Bronchial epithelial cell (primary cell): ENCODE measurements around the gene MTAP. TPM values are rescaled to one million over a fixed set of nuclear protein-coding genes. Genes with fewer than 3 reads are reported as not detected.
A peak's percentile ranks its signal among the peaks of the same experiment; 100 is the strongest.

Source experiments
- DNase-seq: peaks from one replicate; pipeline ENCODE4 v3.0.0-alpha.2; 2010; ENCODE audit warnings: low read depth
- FAIRE-seq: peaks from 2 replicates; lab custom pipeline; 2011; peaks lifted over from hg19 to GRCh38; lab: Jason Lieb, UNC
- H3K27me3 ChIP-seq: 2 replicates; pipeline ENCODE4 v1.5.1; 2011; ENCODE audit warnings: low read length; ENCODE audit not compliant: control insufficient read depth, insufficient read depth
- H3K36me3 ChIP-seq: 2 replicates; pipeline ENCODE4 v1.5.1; 2011; ENCODE audit warnings: low read length; ENCODE audit not compliant: control insufficient read depth, insufficient read depth
- H3K4me3 ChIP-seq: 2 replicates; pipeline ENCODE4 v1.5.1; 2011; ENCODE audit warnings: mild to moderate bottlenecking, low read depth, low read length, control low read depth
- total RNA-seq: library from RNA; depleted of rRNA; stranded (reverse); fragments of >200 nt; gene quantifications from 2 replicates; pipeline ENCODE4 v1.2.1, GENCODE V29; 2014
- TF ChIP-seq, protein P1 (sequence below): IDR thresholded peaks from 2 replicates; pipeline ENCODE4 v1.5.1; 2011; ENCODE audit warnings: mild to moderate bottlenecking, moderate library complexity, low read length, control low read depth, inconsistent platforms; ENCODE audit not compliant: insufficient read depth, severe bottlenecking

Gene MTAP
- total RNA-seq, 1 donor from 2014 or later, result 44.8 TPM

DNA sequence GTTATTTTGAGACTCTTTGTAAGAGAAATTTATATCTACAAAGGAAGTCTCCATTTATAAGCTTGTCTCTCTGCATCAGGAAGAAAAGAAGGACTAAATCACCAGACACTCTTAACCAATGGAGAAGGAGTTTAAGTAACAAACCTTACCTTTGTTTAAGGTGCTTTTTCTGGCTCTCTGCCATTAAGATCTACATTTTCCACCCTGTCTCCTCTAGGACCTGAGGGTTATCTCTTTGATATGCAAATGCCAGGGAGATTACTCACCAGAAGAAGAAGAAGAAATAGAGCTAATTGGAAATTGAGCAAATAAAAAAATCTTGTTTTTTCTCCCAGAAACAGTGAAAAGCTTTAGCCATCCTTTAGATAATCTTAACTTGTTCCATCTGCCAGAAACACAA lies 130.8 kb downstream of the MTAP start:
- no peak overlapping the region for H3K4me3 ChIP-seq
- H3K36me3 ChIP-seq, result no peaks in the 10 kb centered on the region
- TF ChIP-seq, protein P1, sequence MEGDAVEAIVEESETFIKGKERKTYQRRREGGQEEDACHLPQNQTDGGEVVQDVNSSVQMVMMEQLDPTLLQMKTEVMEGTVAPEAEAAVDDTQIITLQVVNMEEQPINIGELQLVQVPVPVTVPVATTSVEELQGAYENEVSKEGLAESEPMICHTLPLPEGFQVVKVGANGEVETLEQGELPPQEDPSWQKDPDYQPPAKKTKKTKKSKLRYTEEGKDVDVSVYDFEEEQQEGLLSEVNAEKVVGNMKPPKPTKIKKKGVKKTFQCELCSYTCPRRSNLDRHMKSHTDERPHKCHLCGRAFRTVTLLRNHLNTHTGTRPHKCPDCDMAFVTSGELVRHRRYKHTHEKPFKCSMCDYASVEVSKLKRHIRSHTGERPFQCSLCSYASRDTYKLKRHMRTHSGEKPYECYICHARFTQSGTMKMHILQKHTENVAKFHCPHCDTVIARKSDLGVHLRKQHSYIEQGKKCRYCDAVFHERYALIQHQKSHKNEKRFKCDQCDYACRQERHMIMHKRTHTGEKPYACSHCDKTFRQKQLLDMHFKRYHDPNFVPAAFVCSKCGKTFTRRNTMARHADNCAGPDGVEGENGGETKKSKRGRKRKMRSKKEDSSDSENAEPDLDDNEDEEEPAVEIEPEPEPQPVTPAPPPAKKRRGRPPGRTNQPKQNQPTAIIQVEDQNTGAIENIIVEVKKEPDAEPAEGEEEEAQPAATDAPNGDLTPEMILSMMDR, result no peak
- no peaks in the 10 kb centered on the region for H3K27me3 ChIP-seq
- DNase-seq, result peak; percentile 67
- no peak for FAIRE-seq

DNA sequence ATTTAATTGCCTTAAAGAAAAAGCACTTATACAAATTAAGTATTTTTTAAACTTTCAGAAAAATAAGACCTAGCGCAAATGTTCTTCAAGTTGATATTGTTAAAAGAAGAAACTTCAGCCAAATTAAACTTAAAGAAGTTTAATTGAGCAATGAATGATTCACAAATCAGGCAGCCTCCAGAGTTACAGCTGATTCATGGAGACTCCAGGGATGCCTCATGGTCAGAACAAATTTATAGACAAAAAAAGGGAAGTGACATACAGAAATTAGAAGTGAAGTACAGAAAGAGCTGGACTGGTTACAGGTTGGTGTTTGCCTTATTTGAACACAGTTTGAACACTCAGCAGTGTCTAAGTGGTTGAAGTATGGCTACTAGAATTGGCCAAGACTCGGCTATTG lies 131.4 kb downstream of the MTAP start:
- DNase-seq, result peak; percentile 77
- H3K36me3 ChIP-seq, result no peaks in the 10 kb centered on the region
- TF ChIP-seq, protein P1, result no peak
- H3K27me3 ChIP-seq, result no peaks in the 10 kb centered on the region
- H3K4me3 ChIP-seq, result no peak overlapping the region
- FAIRE-seq, result no peak

DNA sequence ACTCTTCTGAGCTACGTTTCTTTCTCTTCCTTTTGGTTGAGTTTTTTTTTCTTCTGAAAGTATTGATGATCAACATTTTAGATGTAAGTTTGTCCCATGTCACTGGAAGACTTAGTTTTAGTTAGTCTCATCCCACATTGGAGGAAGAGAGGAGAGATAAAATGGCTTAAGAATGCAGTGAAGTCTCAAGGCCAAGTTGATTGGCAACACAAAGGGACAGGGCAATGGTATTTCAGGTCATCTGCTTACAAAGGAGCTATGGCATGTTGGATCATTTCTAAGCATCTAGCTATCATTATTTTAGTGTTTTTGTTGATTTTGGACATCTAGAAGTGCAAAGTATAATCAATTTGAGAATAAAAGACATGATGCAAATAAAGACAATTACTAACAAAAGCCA lies 133.2 kb downstream of the MTAP start:
- no peak for FAIRE-seq
- no peaks in the 10 kb centered on the region for H3K36me3 ChIP-seq
- TF ChIP-seq, protein P1, result no peak
- H3K27me3 ChIP-seq, result no peaks in the 10 kb centered on the region
- H3K4me3 ChIP-seq, result no peak overlapping the region
- DNase-seq, result no peak

DNA sequence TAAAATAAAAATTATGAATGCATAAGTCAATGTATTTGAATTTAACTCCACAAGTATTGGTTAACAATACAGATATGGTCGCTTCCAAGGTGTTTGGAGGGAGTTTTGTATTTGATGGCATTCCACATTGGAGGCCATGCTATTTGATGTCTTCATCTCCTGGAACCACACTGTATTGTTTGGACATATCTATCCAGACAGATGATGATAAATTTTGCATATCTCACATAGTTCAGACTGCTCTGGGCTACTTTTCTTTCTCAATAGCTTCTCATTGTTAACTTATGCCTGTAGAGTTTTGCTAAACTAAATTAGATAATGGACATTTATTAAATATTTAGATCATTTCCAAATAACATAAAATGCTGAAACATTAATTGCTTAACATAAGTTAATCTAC lies 133.7 kb downstream of the MTAP start:
- H3K4me3 ChIP-seq, result no peak overlapping the region
- no peaks in the 10 kb centered on the region for H3K27me3 ChIP-seq
- FAIRE-seq, result no peak

DNA sequence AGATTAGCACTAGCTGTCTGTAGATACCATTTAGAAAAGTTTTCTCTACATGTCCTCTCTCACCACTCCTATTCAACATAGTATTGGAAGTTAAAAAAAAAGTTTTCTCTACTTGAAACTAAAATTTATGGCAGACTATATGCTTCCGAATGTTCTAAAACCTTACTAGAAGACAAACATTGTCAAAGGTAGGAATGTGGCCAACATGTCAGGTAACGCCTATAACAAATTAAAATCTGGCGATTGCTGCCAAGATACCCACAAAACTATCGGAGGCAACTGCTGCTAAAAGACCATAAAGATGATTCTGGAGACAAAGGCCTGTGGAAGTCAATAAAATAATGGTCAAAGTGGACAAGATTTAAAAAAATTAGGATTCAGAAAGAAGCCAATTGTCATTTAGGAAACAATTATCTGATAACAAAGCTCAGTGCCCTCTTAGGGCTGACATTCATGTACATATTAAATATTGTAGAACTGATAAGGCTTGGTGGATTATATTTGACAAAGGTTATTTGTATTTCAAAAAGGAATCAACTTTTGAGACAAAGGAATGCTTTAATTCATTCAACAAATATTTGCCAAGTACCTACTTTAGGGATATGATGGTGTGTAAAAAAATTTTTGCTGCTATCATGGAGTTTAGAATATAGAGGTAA lies 139.0 kb downstream of the MTAP start:
- Histone ChIP-seq H3K4me3 (no peak overlapping the region), H3K36me3 (no peaks in the 10 kb centered on the region), H3K27me3 (no peaks in the 10 kb centered on the region)
- DNase-seq (no peak), FAIRE-seq (no peak)
- TF ChIP-seq, protein P1, result no peak

More for the DNA sequence above, 133.7 kb downstream of the MTAP start:
- DNase-seq, result no peak
- H3K36me3 ChIP-seq, result no peaks in the 10 kb centered on the region
- TF ChIP-seq, protein P1, result no peak

DNA sequence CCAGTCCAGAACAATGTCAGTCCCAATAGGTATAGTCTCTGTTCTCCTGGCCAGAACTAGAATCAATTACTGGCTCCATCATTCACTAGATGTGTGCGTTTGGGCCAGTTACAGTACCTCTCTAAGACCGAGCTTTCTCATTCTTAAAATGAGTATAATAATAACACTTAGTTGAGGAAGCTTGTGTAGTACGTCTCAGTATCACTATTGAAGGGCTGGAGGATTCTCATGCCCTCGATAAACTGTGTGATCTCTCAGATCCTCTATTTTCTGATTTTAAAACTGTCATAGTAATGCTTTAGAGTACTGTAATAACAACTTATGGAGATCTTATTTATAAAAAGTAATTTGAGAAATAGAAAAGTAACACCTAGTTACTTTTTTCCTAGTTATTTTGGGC lies 141.0 kb downstream of the MTAP start:
- FAIRE-seq, result no peak
- H3K27me3 ChIP-seq, result no peaks in the 10 kb centered on the region
- H3K36me3 ChIP-seq, result no peaks in the 10 kb centered on the region
- no peak overlapping the region for H3K4me3 ChIP-seq
- no peak for DNase-seq
- TF ChIP-seq, protein P1, result no peak
